Spinal cord (tissue), 10 donors: ENCODE data around the gene COPG2. TPM values are rescaled to one million over a fixed set of nuclear protein-coding genes. Genes with fewer than 3 reads are reported as not detected.
A peak's percentile ranks its signal among the peaks of the same experiment; 100 is the strongest.
"Not testable (repeated sequence)": the region's sequence is repeated elsewhere in the genome, so short reads cannot be mapped to it uniquely, and the experiment has no call there.

Experiments used
- DNase-seq, 6 donors: peaks; one replicate each; pipeline versions ENCODE4 v3.0.0 to v3.0.0-alpha.2; 2013 to 2015; ENCODE audit warnings: low spot score in 6 of 6, low read depth in 4 of 6
- H3K27ac ChIP-seq: one replicate; pipeline ENCODE4 v1.5.1; 2013; ENCODE audit warnings: low read depth, low read length, control low read depth
- H3K27me3 ChIP-seq: one replicate; pipeline ENCODE4 v1.6.1; 2013; ENCODE audit warnings: low read length; ENCODE audit not compliant: control insufficient read depth, insufficient read depth
- H3K36me3 ChIP-seq: one replicate; pipeline ENCODE4 v1.6.1; 2013; ENCODE audit warnings: low read length; ENCODE audit not compliant: control insufficient read depth, insufficient read depth
- H3K4me1 ChIP-seq: one replicate; pipeline ENCODE4 v1.6.1; 2013; ENCODE audit warnings: low read length; ENCODE audit not compliant: control insufficient read depth, insufficient read depth
- H3K4me3 ChIP-seq: one replicate; pipeline ENCODE4 v1.5.1; 2013; ENCODE audit warnings: low read depth, low read length, control low read depth
- H3K9me3 ChIP-seq: one replicate; pipeline ENCODE4 v1.6.1; 2013; ENCODE audit warnings: low read length; ENCODE audit not compliant: control insufficient read depth, insufficient read depth
- WGBS: methylation state at CpG from one replicate; pipeline ENCODE4 v1.1.5; 2013; ENCODE audit warnings: missing lambda C conversion rate; ENCODE audit not compliant: insufficient coverage; 5-methylcytosine and 5-hydroxymethylcytosine counted together
- polyA plus RNA-seq, 2 donors: library from polyadenylated mRNA; unstranded; fragments of 120-200 nt; gene quantifications; one replicate each; pipeline ENCODE4 v1.2.1, GENCODE V29; 2013; ENCODE audit not compliant: insufficient read length in 2 of 2
- total RNA-seq, 2 donors: library from RNA; depleted of rRNA in 1 of 2; stranded (reverse); fragments of 120-200 nt in 1 of 2; fragments of >200 nt in 1 of 2; gene quantifications; one replicate each; pipeline versions ENCODE4 v1.2.3 to v1.2.4, GENCODE V29; 2013 to 2014
- donor health status: healthy.

Gene COPG2
- total and polyA plus RNA-seq, 4 donors, result 40.4 to 52.6 (median 44.7) TPM

DNA sequence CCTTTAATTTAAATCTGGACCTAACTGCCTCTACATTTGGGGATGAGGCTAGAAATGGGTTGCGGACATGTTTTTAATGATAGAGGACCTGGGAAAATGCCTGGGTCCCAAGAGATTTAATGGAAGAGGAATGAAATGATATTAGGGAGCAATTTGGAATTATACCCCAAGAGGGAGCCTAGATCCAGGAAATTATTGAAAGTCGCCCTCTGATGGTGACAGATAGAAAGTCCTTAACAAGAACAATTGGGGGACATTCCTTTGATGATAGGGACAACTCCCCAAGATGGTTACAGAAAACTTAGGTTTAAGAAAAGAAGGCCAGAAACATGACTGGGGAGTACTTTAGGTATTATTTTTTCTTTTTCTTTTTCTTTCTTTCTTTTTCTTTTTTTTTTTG, 27.3 kb upstream of the COPG2 start:
- H3K4me3 ChIP-seq, result no peak overlapping the region
- 100% methylated on average over 1 of the region's 2 CpGs for WGBS
- H3K36me3 ChIP-seq, result no peaks in the 10 kb centered on the region
- H3K9me3 ChIP-seq, result no peaks in the 10 kb centered on the region
- H3K4me1 ChIP-seq, result no peaks in the 10 kb centered on the region
- H3K27me3 ChIP-seq, result no peaks in the 10 kb centered on the region
- H3K27ac ChIP-seq, result no peak overlapping the region
- DNase-seq, result peak in 3 of 6 donors; percentile 0 to 31 (median 9)

GRCh38 chr7:130692396-130692795, 23.8 kb upstream of the COPG2 start:
- H3K4me1 ChIP-seq, H3K27ac ChIP-seq, H3K36me3 ChIP-seq, DNase-seq, H3K27me3 ChIP-seq, H3K4me3 ChIP-seq, H3K9me3 ChIP-seq: not testable (repeated sequence)
- no CpG with 5 or more reads among the region's 1 CpG for WGBS

DNA sequence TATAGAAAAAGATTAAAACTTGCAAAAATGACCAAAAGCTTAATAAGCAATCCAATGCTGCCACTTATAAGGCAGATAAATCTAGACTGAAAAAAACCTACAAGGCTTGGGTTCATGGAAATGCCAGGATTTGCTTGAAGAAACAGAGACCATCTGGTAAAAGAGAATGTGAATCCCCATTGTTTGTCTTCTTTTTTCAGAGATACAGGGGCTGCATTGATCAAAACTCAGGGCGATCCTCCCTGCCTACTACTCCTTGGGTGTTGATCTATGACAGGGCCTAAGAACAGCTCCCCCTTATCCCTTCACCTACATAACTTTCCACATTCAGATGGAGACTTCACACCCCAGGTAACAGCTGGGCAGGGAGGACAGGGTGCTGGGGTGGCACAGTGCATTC, 21.1 kb upstream of the COPG2 start:
- WGBS, result no CpG with 5 or more reads among the region's 1 CpG
- Histone ChIP-seq H3K9me3 (no peaks in the 10 kb centered on the region), H3K36me3 (no peaks in the 10 kb centered on the region), H3K4me3 (no peak overlapping the region), H3K4me1 (no peaks in the 10 kb centered on the region), H3K27me3 (no peaks in the 10 kb centered on the region), H3K27ac (no peak overlapping the region)
- no peak for DNase-seq

- no CpG with 5 or more reads among the region's 2 CpGs for WGBS
- no peak for DNase-seq
- Histone ChIP-seq H3K4me3 (no peak overlapping the region), H3K4me1 (no peaks in the 10 kb centered on the region), H3K9me3 (no peaks in the 10 kb centered on the region), H3K27me3 (no peaks in the 10 kb centered on the region), H3K27ac (no peak overlapping the region), H3K36me3 (no peaks in the 10 kb centered on the region)
Measured at GRCh38 chr7:130683026-130683425, 14.5 kb upstream of the COPG2 start.

DNA sequence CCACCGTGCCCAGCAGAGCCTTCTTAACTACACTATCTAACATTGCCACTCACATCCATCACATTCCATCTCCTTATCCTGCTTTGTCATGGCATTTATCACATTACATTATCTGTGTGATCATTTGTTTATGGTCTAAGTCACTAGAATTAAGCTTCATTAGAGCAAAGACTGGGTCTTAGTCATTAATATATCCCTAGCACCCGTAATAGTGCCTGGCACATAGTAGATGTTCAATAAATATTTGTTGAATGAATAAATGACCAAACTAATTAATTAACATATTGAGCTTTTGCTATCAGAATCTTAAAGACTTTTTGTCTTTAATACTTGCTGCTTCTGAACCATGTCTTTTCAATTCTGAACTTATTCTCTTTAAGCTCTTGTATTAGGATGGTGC, 5.9 kb upstream of the COPG2 start:
- Histone ChIP-seq H3K4me3 (no peak overlapping the region), H3K4me1 (no peaks in the 10 kb centered on the region), H3K36me3 (no peaks in the 10 kb centered on the region), H3K9me3 (no peaks in the 10 kb centered on the region), H3K27ac (no peak overlapping the region), H3K27me3 (no peaks in the 10 kb centered on the region)
- no peak for DNase-seq
- 80% methylated on average over 1 of the region's 2 CpGs for WGBS

DNA sequence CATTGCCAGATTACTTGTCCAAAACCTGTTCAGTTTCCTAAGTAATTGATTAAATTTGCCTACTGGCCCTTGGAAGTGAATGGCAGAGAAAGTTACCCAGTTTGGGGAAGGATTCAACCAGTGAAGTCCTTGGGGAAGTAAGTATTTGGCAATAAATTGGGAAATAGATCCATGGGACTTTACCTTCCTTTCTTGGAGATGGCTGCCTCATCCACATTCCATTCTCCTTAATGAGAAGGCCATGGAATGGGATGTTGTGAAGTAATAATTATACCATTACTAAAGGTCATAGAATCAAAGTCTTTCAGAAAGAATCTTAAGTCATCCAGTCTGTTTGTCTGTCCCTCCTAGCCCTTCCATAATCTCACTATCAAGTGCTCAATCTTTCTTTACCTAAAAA, 4.5 kb upstream of the COPG2 start:
- Histone ChIP-seq H3K4me1 (no peaks in the 10 kb centered on the region), H3K4me3 (no peak overlapping the region), H3K9me3 (no peaks in the 10 kb centered on the region), H3K27me3 (no peaks in the 10 kb centered on the region), H3K27ac (no peak overlapping the region), H3K36me3 (no peaks in the 10 kb centered on the region)
- DNase-seq, result no peak

DNA sequence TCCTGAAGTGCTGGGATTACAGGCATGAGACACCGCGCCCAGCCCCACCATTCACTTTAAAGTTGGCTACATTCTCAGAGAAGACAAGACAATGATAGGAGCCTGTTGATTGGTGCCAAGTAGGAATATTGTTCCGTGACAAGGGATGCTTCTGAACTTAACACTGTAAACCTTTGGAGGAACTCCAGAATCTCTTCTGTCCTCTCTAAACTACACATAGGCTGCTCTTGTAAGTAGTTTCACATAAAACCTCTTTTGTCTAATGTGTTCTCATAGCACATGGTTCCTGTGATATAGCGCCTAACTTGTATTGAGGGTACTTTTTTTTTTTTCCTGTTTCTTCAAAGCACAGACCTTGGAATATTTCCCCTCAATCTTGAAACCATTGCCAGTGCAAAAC, 3.6 kb upstream of the COPG2 start:
- no peaks in the 10 kb centered on the region for H3K36me3 ChIP-seq

GRCh38 chr7:130669085-130669700, 645 bp upstream of the COPG2 start:
- WGBS, result 0% methylated on average over 7 of the region's 12 CpGs
- Histone ChIP-seq H3K4me1 (no peaks in the 10 kb centered on the region), H3K9me3 (no peaks in the 10 kb centered on the region), H3K36me3 (peaks cover 2% of the 10 kb centered on the region), H3K27me3 (no peaks in the 10 kb centered on the region), H3K4me3 (peak overlapping the region; percentile 83), H3K27ac (peak overlapping the region; percentile 82)
- peak in 1 of 6 donors; percentile 56 for DNase-seq

More for the DNA sequence above, 3.6 kb upstream of the COPG2 start:
- Histone ChIP-seq H3K9me3 (no peaks in the 10 kb centered on the region), H3K4me1 (no peaks in the 10 kb centered on the region), H3K27me3 (no peaks in the 10 kb centered on the region), H3K27ac (no peak overlapping the region), H3K4me3 (no peak overlapping the region)
- WGBS, result no CpG with 5 or more reads among the region's 4 CpGs
- no peak for DNase-seq

GRCh38 chr7:130667593-130668257, 823 bp downstream of the COPG2 start:
- Histone ChIP-seq H3K27me3 (no peaks in the 10 kb centered on the region), H3K36me3 (peaks cover 2% of the 10 kb centered on the region), H3K27ac (peak overlapping the region; percentile 85), H3K4me1 (no peaks in the 10 kb centered on the region), H3K9me3 (no peaks in the 10 kb centered on the region), H3K4me3 (peak overlapping the region; percentile 80)
- 11% methylated on average over 13 of the region's 19 CpGs for WGBS
- peak in 5 of 6 donors; percentile 2 to 58 (median 40) for DNase-seq

DNA sequence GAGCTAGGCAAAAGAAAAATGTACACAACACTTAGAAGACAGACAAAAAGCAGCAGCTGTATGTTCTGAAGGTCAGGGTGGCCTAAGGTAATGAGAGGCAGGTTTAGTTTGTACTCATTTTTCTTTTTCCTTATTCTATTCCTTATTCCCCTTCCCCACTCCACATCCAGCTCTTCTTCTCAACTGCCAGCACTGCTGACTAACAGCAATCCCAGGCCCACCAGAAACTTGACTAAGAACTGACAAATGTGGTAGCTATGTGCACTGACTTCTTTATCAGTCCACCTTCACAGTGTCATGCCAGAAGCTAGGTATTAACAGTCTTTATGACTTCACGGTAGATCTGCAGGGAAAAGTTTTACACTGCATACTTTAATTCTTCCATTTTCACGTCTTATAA, 6.1 kb downstream of the COPG2 start:
- peaks cover 15% of the 10 kb centered on the region for H3K36me3 ChIP-seq
- no CpG with 5 or more reads among the region's 2 CpGs for WGBS

More for the DNA sequence above, 6.1 kb downstream of the COPG2 start:
- Histone ChIP-seq H3K9me3 (no peaks in the 10 kb centered on the region), H3K27ac (no peak overlapping the region), H3K4me3 (no peak overlapping the region), H3K27me3 (no peaks in the 10 kb centered on the region), H3K4me1 (no peaks in the 10 kb centered on the region)
- no peak for DNase-seq
